GM19099 (cell line): ENCODE results near the gene MAP2.

Experiments used
- POLR2A ChIP-seq: IDR thresholded peaks from 3 replicates; pipeline ENCODE4 v1.6.1; 2011; ENCODE audit warnings: low read depth; ENCODE audit not compliant: insufficient read length; ENCODE audit errors: extremely low read depth

MAP2 gene

DNA sequence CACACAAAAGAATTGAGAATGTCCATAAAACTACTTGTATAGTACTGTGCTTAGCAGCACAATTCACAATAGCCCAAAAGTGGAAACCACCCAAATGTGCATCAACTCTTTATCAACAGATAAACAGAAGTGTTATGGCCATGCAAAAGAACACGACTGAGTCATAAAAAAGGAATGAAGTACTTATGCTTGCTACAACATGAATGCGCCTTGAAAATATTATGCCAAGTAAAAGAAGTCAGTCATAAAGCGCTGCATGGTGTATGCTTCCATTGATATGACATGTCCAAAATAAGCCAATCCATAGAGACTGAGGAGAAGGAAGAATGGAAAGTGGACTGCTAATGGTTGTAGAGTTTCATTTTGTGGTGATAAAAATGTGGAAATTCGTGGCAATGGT lies 12.1 kb upstream of the MAP2 start:
- no peak for TF ChIP-seq POLR2A

GRCh38 chr2:209413311-209414014 lies 10.4 kb upstream of the MAP2 start:
- no peak for TF ChIP-seq POLR2A

- TF ChIP-seq POLR2A = no peak
These were observed 6.9 kb upstream of the MAP2 start for GRCh38 chr2:209416913-209417312.

DNA sequence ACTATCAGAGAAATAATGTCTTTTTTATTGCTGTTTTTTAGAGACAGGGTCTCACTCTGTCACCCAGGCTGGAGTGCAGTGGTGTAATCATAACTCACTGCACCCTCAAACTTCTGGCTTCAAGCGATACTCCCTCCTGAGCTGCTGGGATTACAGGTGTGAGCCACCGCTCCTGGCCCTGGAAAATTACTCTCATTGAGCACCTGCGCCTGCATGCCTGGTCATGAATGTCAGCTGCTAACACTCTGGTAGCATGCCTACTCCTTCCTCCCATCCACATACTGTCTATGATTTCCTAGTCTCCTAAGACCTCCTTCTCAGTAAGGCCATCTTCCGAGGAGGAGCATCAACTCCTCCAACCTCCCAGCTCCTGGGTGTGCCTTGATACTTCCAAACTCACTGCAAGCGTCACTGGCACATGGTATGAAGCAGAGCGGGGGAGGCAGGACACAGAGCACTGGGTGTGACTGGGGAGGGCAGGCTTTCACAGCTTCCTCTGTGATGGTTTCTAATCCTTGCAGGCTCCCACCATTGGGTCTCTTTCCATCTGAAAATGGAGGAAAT lies 1.6 kb upstream of the MAP2 start:
- TF ChIP-seq POLR2A = no peak

- no peak for TF ChIP-seq POLR2A
These were observed 403 bp downstream of the MAP2 start for GRCh38 chr2:209424199-209424701.

GRCh38 chr2:209424781-209425470 lies 1.1 kb downstream of the MAP2 start:
- no peak for TF ChIP-seq POLR2A

GRCh38 chr2:209425471-209426071 lies 1.7 kb downstream of the MAP2 start:
- TF ChIP-seq POLR2A = no peak

GRCh38 chr2:209426432-209426831 lies 2.6 kb downstream of the MAP2 start:
- TF ChIP-seq POLR2A = no peak

GRCh38 chr2:209431701-209432100 lies 7.9 kb downstream of the MAP2 start:
- TF ChIP-seq POLR2A = no peak

DNA sequence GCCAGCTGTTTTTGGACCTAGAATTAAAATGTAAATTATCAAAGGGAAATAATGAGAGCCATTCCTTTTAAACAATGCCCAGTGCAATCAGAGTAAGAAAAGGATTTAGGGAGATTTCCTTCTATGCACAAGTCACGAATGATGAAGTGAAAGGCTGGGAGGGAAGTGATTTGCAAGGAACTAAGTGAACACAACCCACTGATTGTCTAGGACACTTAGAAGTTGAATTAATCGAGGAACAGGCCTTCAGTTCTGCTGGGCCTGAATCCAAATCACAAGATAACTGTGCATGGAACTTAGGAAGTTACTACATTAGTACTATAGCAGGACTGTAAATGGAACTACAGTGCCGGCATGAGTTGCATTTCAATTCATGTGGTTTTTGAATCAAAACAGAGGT lies 17.7 kb downstream of the MAP2 start:
- TF ChIP-seq POLR2A = no peak

GRCh38 chr2:209442939-209443338 lies 19.1 kb downstream of the MAP2 start:
- TF ChIP-seq POLR2A = no peak

GRCh38 chr2:209445485-209445884 lies 21.6 kb downstream of the MAP2 start:
- TF ChIP-seq POLR2A = no peak

DNA sequence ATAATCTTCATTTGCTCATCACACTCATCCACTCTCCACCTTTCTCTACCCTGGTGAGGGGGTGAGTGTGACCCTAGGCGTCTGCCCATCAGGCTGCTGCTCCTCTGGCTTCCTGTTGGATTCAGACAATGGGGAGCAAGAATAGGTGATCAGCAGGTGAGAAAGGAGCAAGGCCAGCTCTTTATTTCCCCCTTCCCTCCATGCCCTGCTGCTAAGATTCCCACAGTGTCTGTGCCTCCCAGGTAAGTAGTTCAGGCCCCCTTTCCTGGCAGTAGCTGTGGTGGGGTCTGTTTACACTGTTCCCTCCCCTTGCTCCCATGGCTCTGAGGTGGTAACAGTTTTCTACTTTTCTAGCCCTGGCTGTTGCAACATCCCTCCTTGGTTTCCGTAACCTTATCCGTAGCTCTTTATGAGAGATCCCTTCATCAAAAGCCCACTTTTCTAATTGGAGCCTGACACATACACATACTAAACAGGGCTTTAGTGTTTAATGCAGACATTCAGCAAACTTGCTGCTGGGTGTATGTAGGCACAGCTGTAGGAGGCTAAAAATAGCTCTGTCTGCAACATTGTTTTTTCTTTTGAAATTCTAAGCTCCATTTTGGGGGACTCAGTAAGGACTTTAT lies 27.5 kb downstream of the MAP2 start:
- TF ChIP-seq POLR2A = no peak

DNA sequence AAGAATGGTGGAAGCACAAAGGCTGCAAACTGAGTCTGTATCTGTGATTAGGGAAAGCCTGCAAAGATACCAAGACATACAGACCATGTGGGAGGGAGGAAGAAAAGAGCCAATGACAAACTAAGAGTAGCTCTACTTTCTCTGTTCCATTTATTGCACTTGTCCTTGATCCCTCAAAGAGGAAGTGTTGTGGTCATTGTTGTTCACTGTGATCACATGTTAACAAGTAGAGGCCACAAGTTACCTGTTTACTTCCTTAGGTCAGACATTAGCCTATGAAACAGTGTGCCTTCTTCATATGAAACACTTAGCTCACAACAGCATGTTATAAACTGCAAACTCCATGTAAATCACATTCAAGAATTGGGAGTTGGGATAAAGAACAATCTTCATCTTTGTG lies 32.6 kb downstream of the MAP2 start:
- no peak for TF ChIP-seq POLR2A
